PC-9 (cell line): ENCODE results near the gene PMPCB.
"Not testable (repeated sequence)": the region's sequence is repeated elsewhere in the genome, so short reads cannot be mapped to it uniquely, and the experiment has no call there.

ENCODE experiments used
- CTCF ChIP-seq: fragments of 200-600 bp; sonication (generic); conservative IDR thresholded peaks from 2 replicates; pipeline ENCODE4 v1.6.1; 2017; ENCODE audit warnings: mixed run types, antibody characterized with exemption, mild to moderate bottlenecking, moderate library complexity
- EZH2 ChIP-seq: fragments of 200-600 bp; sonication (generic); IDR thresholded peaks from 2 replicates; pipeline ENCODE4 v1.8.0; 2017; ENCODE audit warnings: antibody characterized with exemption, low read depth

DNA sequence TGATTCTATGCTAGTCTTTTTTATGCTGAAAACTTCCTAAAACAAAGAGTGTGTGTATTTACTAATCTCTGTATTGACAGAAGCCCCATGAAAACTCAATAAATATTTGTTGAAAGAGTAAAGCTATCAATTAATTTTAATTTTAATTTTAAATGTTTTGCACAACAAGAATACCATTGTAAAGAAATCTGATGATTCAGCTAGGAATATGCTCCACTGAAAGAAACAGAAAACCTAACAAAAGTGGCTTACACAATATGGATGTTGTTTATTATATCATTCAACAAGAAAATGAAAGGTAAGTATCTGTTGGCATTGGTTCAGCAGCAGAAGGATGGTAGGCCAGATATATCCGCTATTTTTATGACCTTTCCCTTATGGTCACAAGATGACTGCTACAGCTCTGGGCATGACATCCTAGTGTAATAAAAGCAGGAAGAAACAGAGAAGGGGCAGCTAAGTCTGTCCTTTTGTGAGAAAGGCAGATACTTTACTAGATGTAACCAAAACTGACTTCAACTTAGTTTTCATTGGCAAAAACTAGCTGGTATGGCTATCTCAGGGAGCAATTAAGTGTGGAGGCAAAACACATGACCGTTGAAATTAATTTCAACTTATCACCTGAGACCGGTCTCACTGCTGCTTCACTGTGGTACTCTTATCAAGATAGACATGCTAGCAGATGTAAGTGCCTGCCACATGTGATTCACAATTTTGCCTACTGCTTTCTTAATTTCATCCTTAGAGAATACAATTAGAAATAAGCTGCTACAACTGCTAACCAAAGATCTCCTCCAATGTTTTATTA, 43.3 kb upstream of the PMPCB start:
- TF ChIP-seq EZH2, CTCF: not testable (repeated sequence)
